HEK293 (cell line): ENCODE measurements around the gene ZNF653.

Experiments
- CTCF ChIA-PET: fragments of 350-600 bp; formaldehyde crosslinking; extraction: SDS; loops from one replicate; lab custom pipeline; 2021; ENCODE audit warnings: antibody characterized with exemption; lab: Yijun Ruan, JAX
- POLR2A ChIA-PET: fragments of 300-600 bp; formaldehyde crosslinking; extraction: SDS; loops from one replicate; lab custom pipeline; 2020; ENCODE audit warnings: antibody characterized with exemption, inconsistent platforms; lab: Yijun Ruan, JAX
- H3K27ac ChIP-seq: fragments of 200-500 bp; sonication (Bioruptor generic); 2 replicates; pipeline ENCODE4 v1.5.1; 2014; ENCODE audit warnings: low read depth, low read length, control low read depth, inconsistent platforms; ENCODE audit errors: extremely low read depth
- H3K36me3 ChIP-seq, 2 experiments: fragments of 200-500 bp in 1 of 2; sonication (Bioruptor generic) in 1 of 2; 1 replicate in 1 of 2; 2 replicates in 1 of 2; pipeline ENCODE4 v1.5.1; 2014 to 2017; ENCODE audit warnings: inconsistent platforms in 2 of 2, low read length in 2 of 2; ENCODE audit not compliant: control insufficient read depth in 2 of 2, insufficient read depth in 1 of 2
- H3K4me1 ChIP-seq: fragments of 200-500 bp; sonication (Bioruptor generic); 2 replicates; pipeline ENCODE4 v1.5.1; 2014; ENCODE audit warnings: mild to moderate bottlenecking, low read length, inconsistent platforms; ENCODE audit not compliant: control insufficient read depth, insufficient read depth
- H3K4me3 ChIP-seq: 2 replicates; pipeline ENCODE4 v1.5.1; 2011; ENCODE audit warnings: low read depth, mild to moderate bottlenecking, control low read depth, low read length, moderate library complexity
- H3K9me3 ChIP-seq: fragments of 200-500 bp; sonication (Bioruptor generic); 2 replicates; pipeline ENCODE4 v1.5.1; 2014; ENCODE audit warnings: low read depth, low read length, inconsistent platforms; ENCODE audit not compliant: control insufficient read depth, insufficient read depth
- FEZF1 ChIP-seq: fragments of 450-650 bp; formaldehyde crosslinking; IDR thresholded peaks from 2 replicates; pipeline ENCODE4 v1.5.1; 2016; ENCODE audit warnings: missing biosample characterization, missing genetic modification characterization
- GLI4 ChIP-seq: fragments of 450-650 bp; formaldehyde crosslinking; IDR thresholded peaks from 2 replicates; pipeline ENCODE4 v1.5.1; 2016; ENCODE audit warnings: missing biosample characterization, missing genetic modification characterization
- HOXA7 ChIP-seq: sonication (generic); formaldehyde crosslinking; IDR thresholded peaks from 2 replicates; pipeline ENCODE4 v1.8.1; 2022; ENCODE audit warnings: missing genetic modification reagents, borderline replicate concordance
- KLF7 ChIP-seq: fragments of 450-650 bp; formaldehyde crosslinking; IDR thresholded peaks from 2 replicates; pipeline ENCODE4 v1.5.1; 2016; ENCODE audit warnings: missing biosample characterization, missing genetic modification characterization, borderline replicate concordance
- SCRT2 ChIP-seq: fragments of 450-650 bp; formaldehyde crosslinking; IDR thresholded peaks from 2 replicates; pipeline ENCODE4 v1.5.1; 2016; ENCODE audit warnings: missing biosample characterization, missing genetic modification characterization
- SETDB1 ChIP-seq: IDR thresholded peaks from one replicate; pipeline ENCODE4 v1.6.1; 2017; ENCODE audit warnings: mild to moderate bottlenecking, low read length, moderate library complexity, mixed read lengths; ENCODE audit not compliant: insufficient read length
- ZBTB1 ChIP-seq: fragments of 450-650 bp; formaldehyde crosslinking; IDR thresholded peaks from 2 replicates; pipeline ENCODE4 v1.5.1; 2016; ENCODE audit warnings: missing biosample characterization, missing genetic modification characterization
- ZBTB48 ChIP-seq: fragments of 450-650 bp; formaldehyde crosslinking; IDR thresholded peaks from 2 replicates; pipeline ENCODE4 v1.5.1; 2016; ENCODE audit warnings: missing biosample characterization, missing genetic modification characterization
- ZBTB8A ChIP-seq: fragments of 450-650 bp; formaldehyde crosslinking; IDR thresholded peaks from 2 replicates; pipeline ENCODE4 v1.5.1; 2016; ENCODE audit warnings: missing biosample characterization, missing genetic modification characterization
- ZNF157 ChIP-seq: fragments of 450-650 bp; formaldehyde crosslinking; IDR thresholded peaks from 2 replicates; pipeline ENCODE4 v1.5.1; 2016; ENCODE audit warnings: missing biosample characterization, missing genetic modification characterization
- ZNF174 ChIP-seq: fragments of 450-650 bp; formaldehyde crosslinking; IDR thresholded peaks from 2 replicates; pipeline ENCODE4 v1.5.0; 2017; ENCODE audit warnings: missing biosample characterization, mild to moderate bottlenecking, missing genetic modification characterization
- ZNF184 ChIP-seq: fragments of 450-650 bp; IDR thresholded peaks from 2 replicates; pipeline ENCODE4 v1.5.1; 2018; ENCODE audit warnings: missing biosample characterization, mild to moderate bottlenecking, missing genetic modification characterization
- ZNF202 ChIP-seq: fragments of 450-650 bp; formaldehyde crosslinking; IDR thresholded peaks from 2 replicates; pipeline ENCODE4 v1.5.1; 2016; ENCODE audit warnings: missing biosample characterization, missing genetic modification characterization, borderline replicate concordance
- ZNF239 ChIP-seq: fragments of 450-650 bp; formaldehyde crosslinking; IDR thresholded peaks from 2 replicates; pipeline ENCODE4 v1.5.1; 2016; ENCODE audit warnings: missing biosample characterization, missing genetic modification characterization
- ZNF24 ChIP-seq: fragments of 450-650 bp; formaldehyde crosslinking; IDR thresholded peaks from 2 replicates; pipeline ENCODE4 v1.5.1; 2016; ENCODE audit warnings: missing biosample characterization, missing genetic modification characterization
- ZNF324 ChIP-seq: fragments of 450-650 bp; formaldehyde crosslinking; IDR thresholded peaks from 2 replicates; pipeline ENCODE4 v1.5.1; 2016; ENCODE audit warnings: missing biosample characterization, missing genetic modification characterization
- ZNF335 ChIP-seq: fragments of 450-650 bp; formaldehyde crosslinking; conservative IDR thresholded peaks from 2 replicates; pipeline ENCODE4 v1.5.1; 2016; ENCODE audit warnings: missing biosample characterization, missing genetic modification characterization
- ZNF530 ChIP-seq: fragments of 450-650 bp; formaldehyde crosslinking; IDR thresholded peaks from 2 replicates; pipeline ENCODE4 v1.5.1; 2016; ENCODE audit warnings: low read depth, missing biosample characterization, missing genetic modification characterization
- ZNF596 ChIP-seq: fragments of 450-650 bp; IDR thresholded peaks from 2 replicates; pipeline ENCODE4 v1.5.0; 2018; ENCODE audit warnings: missing biosample characterization, mild to moderate bottlenecking, missing genetic modification characterization, moderate library complexity
- ZNF658 ChIP-seq: fragments of 450-650 bp; formaldehyde crosslinking; IDR thresholded peaks from 2 replicates; pipeline ENCODE4; 2016; ENCODE audit warnings: missing biosample characterization, missing genetic modification characterization
- ZNF664 ChIP-seq: fragments of 450-650 bp; formaldehyde crosslinking; IDR thresholded peaks from 2 replicates; pipeline ENCODE4 v1.5.1; 2016; ENCODE audit warnings: missing biosample characterization, missing genetic modification characterization
- TF ChIP-seq, protein P1 (sequence below): fragments of 450-650 bp; formaldehyde crosslinking; IDR thresholded peaks from 2 replicates; pipeline ENCODE4 v1.5.1; 2016; ENCODE audit warnings: missing biosample characterization, missing genetic modification characterization
- TF ChIP-seq, protein P2 (sequence below): fragments of 450-650 bp; formaldehyde crosslinking; IDR thresholded peaks from 2 replicates; pipeline ENCODE4 v1.5.1; 2016; ENCODE audit warnings: missing biosample characterization, missing genetic modification characterization, borderline replicate concordance
- TF ChIP-seq, protein P3 (sequence below): fragments of 450-650 bp; formaldehyde crosslinking; IDR thresholded peaks from 2 replicates; pipeline ENCODE4 v1.5.1; 2017; ENCODE audit warnings: missing biosample characterization, missing genetic modification characterization
- TF ChIP-seq, protein P4 (sequence below): fragments of 450-650 bp; formaldehyde crosslinking; IDR thresholded peaks from 2 replicates; pipeline ENCODE4 v1.5.1; 2016; ENCODE audit warnings: missing biosample characterization, missing genetic modification characterization
- TF ChIP-seq, protein P5 (sequence below): fragments of 450-650 bp; formaldehyde crosslinking; IDR thresholded peaks from 2 replicates; pipeline ENCODE4 v1.5.1; 2016; ENCODE audit warnings: missing biosample characterization, missing genetic modification characterization

Gene ZNF653

DNA sequence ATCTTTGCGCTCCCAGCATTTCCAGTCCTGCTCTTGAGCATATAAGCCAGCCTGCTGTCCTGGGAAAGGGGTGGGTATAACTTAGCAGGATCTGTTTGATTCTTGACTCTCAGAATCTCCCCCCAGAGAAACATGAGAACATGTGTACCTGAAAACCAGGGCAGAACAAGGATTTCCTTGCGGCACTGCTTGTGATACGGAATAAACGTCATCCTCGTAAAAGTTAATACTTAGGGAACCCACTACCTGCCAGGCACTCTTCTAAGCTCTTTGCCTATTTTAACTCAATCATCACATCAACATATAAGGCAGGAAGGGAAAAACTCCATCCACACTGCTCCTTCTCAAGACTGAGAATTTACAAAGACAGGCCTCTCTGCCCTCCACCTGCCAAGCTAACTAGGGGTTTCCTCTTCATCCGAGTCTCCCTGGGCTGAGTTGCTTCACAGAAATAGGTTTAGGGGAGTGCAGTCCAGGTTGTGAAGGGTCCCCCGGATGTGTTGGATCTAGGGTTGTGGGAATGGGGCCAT, 1.1 kb downstream of the ZNF653 start:
- ChIA-PET CTCF (interaction anchor here (1.0 kb wide), 1 partner anchor 8 kb away, joined by 4 read pairs; no protein-coding TSS in a partner anchor), POLR2A (interaction anchor here (0.5 kb wide), 1 partner anchor 234 kb away, joined by 3 read pairs; no protein-coding TSS in a partner anchor)
- Histone ChIP-seq H3K9me3 (no peaks in the 10 kb centered on the region), H3K36me3 (no peaks in the 10 kb centered on the region; a peak in 1 of 3 replicates), H3K27ac (0 out of 2 replicates have a peak overlapping the region, but pooled peaks have one; percentile 29), H3K4me3 (peak overlapping the region; percentile 32), H3K4me1 (peaks cover 6% of the 10 kb centered on the region)
- no peak for TF ChIP-seq ZNF184 (tag by site-specific recombination)
- TF ChIP-seq ZNF324 (tag by site-specific recombination): no peak
- TF ChIP-seq, protein P1, sequence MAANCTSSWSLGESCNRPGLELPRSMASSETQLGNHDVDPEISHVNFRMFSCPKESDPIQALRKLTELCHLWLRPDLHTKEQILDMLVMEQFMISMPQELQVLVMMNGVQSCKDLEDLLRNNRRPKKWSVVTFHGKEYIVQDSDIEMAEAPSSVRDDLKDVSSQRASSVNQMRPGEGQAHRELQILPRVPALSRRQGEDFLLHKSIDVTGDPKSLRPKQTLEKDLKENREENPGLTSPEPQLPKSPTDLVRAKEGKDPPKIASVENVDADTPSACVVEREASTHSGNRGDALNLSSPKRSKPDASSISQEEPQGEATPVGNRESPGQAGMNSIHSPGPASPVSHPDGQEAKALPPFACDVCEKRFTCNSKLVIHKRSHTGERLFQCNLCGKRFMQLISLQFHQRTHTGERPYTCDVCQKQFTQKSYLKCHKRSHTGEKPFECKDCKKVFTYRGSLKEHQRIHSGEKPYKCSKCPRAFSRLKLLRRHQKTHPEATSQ (tag by site-specific recombination): no peak
- TF ChIP-seq, protein P2, sequence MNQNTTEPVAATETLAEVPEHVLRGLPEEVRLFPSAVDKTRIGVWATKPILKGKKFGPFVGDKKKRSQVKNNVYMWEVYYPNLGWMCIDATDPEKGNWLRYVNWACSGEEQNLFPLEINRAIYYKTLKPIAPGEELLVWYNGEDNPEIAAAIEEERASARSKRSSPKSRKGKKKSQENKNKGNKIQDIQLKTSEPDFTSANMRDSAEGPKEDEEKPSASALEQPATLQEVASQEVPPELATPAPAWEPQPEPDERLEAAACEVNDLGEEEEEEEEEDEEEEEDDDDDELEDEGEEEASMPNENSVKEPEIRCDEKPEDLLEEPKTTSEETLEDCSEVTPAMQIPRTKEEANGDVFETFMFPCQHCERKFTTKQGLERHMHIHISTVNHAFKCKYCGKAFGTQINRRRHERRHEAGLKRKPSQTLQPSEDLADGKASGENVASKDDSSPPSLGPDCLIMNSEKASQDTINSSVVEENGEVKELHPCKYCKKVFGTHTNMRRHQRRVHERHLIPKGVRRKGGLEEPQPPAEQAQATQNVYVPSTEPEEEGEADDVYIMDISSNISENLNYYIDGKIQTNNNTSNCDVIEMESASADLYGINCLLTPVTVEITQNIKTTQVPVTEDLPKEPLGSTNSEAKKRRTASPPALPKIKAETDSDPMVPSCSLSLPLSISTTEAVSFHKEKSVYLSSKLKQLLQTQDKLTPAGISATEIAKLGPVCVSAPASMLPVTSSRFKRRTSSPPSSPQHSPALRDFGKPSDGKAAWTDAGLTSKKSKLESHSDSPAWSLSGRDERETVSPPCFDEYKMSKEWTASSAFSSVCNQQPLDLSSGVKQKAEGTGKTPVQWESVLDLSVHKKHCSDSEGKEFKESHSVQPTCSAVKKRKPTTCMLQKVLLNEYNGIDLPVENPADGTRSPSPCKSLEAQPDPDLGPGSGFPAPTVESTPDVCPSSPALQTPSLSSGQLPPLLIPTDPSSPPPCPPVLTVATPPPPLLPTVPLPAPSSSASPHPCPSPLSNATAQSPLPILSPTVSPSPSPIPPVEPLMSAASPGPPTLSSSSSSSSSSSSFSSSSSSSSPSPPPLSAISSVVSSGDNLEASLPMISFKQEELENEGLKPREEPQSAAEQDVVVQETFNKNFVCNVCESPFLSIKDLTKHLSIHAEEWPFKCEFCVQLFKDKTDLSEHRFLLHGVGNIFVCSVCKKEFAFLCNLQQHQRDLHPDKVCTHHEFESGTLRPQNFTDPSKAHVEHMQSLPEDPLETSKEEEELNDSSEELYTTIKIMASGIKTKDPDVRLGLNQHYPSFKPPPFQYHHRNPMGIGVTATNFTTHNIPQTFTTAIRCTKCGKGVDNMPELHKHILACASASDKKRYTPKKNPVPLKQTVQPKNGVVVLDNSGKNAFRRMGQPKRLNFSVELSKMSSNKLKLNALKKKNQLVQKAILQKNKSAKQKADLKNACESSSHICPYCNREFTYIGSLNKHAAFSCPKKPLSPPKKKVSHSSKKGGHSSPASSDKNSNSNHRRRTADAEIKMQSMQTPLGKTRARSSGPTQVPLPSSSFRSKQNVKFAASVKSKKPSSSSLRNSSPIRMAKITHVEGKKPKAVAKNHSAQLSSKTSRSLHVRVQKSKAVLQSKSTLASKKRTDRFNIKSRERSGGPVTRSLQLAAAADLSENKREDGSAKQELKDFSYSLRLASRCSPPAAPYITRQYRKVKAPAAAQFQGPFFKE (tag by site-specific recombination): no peak
- no peak for TF ChIP-seq ZNF658 (tag by site-specific recombination)
- TF ChIP-seq SETDB1: no peak
- TF ChIP-seq ZBTB8A (tag by site-specific recombination): no peak
- no peak for TF ChIP-seq HOXA7 (CRISPR knock-in tag)
- no peak for TF ChIP-seq ZNF174
- no peak for TF ChIP-seq ZNF530
- TF ChIP-seq, protein P3, sequence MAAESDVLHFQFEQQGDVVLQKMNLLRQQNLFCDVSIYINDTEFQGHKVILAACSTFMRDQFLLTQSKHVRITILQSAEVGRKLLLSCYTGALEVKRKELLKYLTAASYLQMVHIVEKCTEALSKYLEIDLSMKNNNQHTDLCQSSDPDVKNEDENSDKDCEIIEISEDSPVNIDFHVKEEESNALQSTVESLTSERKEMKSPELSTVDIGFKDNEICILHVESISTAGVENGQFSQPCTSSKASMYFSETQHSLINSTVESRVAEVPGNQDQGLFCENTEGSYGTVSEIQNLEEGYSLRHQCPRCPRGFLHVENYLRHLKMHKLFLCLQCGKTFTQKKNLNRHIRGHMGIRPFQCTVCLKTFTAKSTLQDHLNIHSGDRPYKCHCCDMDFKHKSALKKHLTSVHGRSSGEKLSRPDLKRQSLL (tag by site-specific recombination): no peak
- TF ChIP-seq ZBTB48: peak; percentile 67
- TF ChIP-seq, protein P4, sequence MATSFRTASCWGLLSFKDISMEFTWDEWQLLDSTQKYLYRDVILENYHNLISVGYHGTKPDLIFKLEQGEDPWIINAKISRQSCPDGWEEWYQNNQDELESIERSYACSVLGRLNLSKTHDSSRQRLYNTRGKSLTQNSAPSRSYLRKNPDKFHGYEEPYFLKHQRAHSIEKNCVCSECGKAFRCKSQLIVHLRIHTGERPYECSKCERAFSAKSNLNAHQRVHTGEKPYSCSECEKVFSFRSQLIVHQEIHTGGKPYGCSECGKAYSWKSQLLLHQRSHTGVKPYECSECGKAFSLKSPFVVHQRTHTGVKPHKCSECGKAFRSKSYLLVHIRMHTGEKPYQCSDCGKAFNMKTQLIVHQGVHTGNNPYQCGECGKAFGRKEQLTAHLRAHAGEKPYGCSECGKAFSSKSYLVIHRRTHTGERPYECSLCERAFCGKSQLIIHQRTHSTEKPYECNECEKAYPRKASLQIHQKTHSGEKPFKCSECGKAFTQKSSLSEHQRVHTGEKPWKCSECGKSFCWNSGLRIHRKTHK (tag by site-specific recombination): no peak
- TF ChIP-seq SCRT2: no peak
- TF ChIP-seq KLF7: no peak
- TF ChIP-seq ZNF157 (tag by site-specific recombination): no peak
- TF ChIP-seq, protein P5, sequence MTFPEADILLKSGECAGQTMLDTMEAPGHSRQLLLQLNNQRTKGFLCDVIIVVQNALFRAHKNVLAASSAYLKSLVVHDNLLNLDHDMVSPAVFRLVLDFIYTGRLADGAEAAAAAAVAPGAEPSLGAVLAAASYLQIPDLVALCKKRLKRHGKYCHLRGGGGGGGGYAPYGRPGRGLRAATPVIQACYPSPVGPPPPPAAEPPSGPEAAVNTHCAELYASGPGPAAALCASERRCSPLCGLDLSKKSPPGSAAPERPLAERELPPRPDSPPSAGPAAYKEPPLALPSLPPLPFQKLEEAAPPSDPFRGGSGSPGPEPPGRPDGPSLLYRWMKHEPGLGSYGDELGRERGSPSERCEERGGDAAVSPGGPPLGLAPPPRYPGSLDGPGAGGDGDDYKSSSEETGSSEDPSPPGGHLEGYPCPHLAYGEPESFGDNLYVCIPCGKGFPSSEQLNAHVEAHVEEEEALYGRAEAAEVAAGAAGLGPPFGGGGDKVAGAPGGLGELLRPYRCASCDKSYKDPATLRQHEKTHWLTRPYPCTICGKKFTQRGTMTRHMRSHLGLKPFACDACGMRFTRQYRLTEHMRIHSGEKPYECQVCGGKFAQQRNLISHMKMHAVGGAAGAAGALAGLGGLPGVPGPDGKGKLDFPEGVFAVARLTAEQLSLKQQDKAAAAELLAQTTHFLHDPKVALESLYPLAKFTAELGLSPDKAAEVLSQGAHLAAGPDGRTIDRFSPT: peak; percentile 28; the same call in 1 of the 2 replicates
- TF ChIP-seq ZBTB1 (tag by site-specific recombination): no peak
- no peak for TF ChIP-seq ZNF664 (tag by site-specific recombination)
- peak; percentile 28; the same call in 1 of the 2 replicates for TF ChIP-seq ZNF335 (tag by site-specific recombination)
- no peak for TF ChIP-seq ZNF202 (tag by site-specific recombination)
- no peak for TF ChIP-seq FEZF1 (tag by site-specific recombination)
- TF ChIP-seq ZNF24 (tag by site-specific recombination): no peak
- no peak for TF ChIP-seq ZNF596 (tag by site-specific recombination)
- no peak for TF ChIP-seq GLI4 (tag by site-specific recombination)
- no peak for TF ChIP-seq ZNF239 (tag by site-specific recombination)
